Thoracic aorta (tissue), 2 donors: Measurements from ENCODE around the gene KCNK3. TPM values are rescaled to one million over a fixed set of nuclear protein-coding genes. Genes with fewer than 3 reads are reported as not detected.

Experiments
- ATAC-seq: fragments of 150-250 bp; one replicate; pipeline ENCODE4 v1.8.0; 2017; ENCODE audit warnings: low read depth; ENCODE audit not compliant: insufficient number of reproducible peaks, low FRiP score
- DNase-seq: peaks from one replicate; pipeline ENCODE4 v3.0.0-alpha.2; 2020; ENCODE audit warnings: low spot score
- H3K27ac ChIP-seq, 2 donors: fragments of 200-600 bp; sonication (generic); 1 replicate in 1 of 2; 2 replicates in 1 of 2; pipeline ENCODE4 v1.5.1; 2016; ENCODE audit warnings: mild to moderate bottlenecking in 2 of 2, moderate library complexity in 2 of 2
- H3K27me3 ChIP-seq: fragments of 200-600 bp; sonication (generic); replicated peaks from 2 replicates; pipeline ENCODE4 v1.6.0; 2016; ENCODE audit warnings: mild to moderate bottlenecking; ENCODE audit not compliant: insufficient read depth
- H3K36me3 ChIP-seq: fragments of 200-600 bp; sonication (generic); one replicate; pipeline ENCODE4 v1.5.1; 2016
- H3K4me1 ChIP-seq, 2 donors: fragments of 200-600 bp; sonication (generic); 1 replicate in 1 of 2; 2 replicates in 1 of 2; pipeline versions ENCODE4 v1.5.1 to v1.6.0; 2016; ENCODE audit warnings: low read depth in 2 of 2, mild to moderate bottlenecking in 1 of 2; ENCODE audit not compliant: control insufficient read depth in 1 of 2
- H3K4me3 ChIP-seq: fragments of 200-600 bp; sonication (generic); 2 replicates; pipeline ENCODE4 v1.5.1; 2016; ENCODE audit warnings: mild to moderate bottlenecking
- H3K9me3 ChIP-seq: fragments of 200-600 bp; sonication (generic); 2 replicates; pipeline ENCODE4 v1.5.1; 2016
- total RNA-seq, 2 donors: library from RNA; depleted of rRNA; stranded (reverse); fragments of >200 nt; gene quantifications; one replicate each; pipeline versions ENCODE4 v1.1.0 to v1.2.3, GENCODE V29; 2016
- TF ChIP-seq, protein P1 (sequence below): fragments of 200-600 bp; sonication (generic); IDR thresholded peaks from one replicate; pipeline ENCODE4 v1.5.1; 2019; ENCODE audit warnings: antibody characterized with exemption

KCNK3 gene
- total RNA-seq, 2 donors from 2014 or later, result 6.9 to 19.6 TPM

DNA sequence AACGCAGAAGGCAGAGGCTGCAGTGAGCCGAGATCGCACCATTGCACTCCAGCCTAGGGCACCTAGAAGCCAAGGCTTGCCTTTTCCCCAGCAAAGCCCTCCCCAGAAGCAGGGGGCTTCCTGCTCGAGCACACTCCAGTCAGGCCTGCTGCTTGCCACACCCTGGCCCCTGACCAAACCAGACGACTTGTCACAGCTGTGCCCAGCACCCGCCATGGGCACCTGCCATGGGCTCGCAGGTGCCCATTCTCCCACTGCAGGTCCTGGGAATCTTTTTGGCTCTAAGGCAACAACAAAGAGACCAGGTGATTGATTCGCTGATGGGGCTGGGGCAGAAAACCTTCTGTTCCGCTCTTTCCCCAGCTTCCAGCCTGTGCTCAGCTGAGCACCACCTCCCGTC, 4.9 kb downstream of the KCNK3 start:
- Histone ChIP-seq H3K36me3 (no peaks in the 10 kb centered on the region), H3K9me3 (no peaks in the 10 kb centered on the region), H3K4me3 (no peak overlapping the region), H3K4me1 (peaks cover 2 to 60% of the 10 kb centered on the region in 2 donors), H3K27me3 (no peaks in the 10 kb centered on the region), H3K27ac (no peak overlapping the region)
- DNase-seq (no peak), ATAC-seq (no peak)
- TF ChIP-seq, protein P1, sequence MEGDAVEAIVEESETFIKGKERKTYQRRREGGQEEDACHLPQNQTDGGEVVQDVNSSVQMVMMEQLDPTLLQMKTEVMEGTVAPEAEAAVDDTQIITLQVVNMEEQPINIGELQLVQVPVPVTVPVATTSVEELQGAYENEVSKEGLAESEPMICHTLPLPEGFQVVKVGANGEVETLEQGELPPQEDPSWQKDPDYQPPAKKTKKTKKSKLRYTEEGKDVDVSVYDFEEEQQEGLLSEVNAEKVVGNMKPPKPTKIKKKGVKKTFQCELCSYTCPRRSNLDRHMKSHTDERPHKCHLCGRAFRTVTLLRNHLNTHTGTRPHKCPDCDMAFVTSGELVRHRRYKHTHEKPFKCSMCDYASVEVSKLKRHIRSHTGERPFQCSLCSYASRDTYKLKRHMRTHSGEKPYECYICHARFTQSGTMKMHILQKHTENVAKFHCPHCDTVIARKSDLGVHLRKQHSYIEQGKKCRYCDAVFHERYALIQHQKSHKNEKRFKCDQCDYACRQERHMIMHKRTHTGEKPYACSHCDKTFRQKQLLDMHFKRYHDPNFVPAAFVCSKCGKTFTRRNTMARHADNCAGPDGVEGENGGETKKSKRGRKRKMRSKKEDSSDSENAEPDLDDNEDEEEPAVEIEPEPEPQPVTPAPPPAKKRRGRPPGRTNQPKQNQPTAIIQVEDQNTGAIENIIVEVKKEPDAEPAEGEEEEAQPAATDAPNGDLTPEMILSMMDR, result no peak

DNA sequence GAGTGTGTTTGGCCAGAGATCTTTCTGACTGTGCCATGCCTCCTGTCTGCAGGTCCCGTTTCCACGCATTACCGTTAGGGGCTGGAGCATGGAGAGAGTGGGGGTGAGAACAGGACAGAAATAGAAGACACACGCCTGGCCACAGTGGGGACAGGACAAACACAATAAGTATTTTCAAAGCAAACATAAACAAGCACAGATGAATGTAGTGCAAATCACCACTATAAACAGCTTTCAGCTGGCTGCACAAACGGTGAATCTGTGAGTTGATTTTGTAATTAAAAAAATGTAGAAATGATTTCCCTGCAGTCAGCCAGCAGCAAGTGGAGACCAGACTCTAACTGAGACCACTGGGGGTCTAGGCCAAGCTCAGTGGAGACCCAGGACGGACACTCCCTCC, 6.8 kb downstream of the KCNK3 start:
- H3K36me3 ChIP-seq, result no peaks in the 10 kb centered on the region
- ATAC-seq, result no peak
- DNase-seq, result no peak
- no peaks in the 10 kb centered on the region for H3K27me3 ChIP-seq
- no peak overlapping the region for H3K4me3 ChIP-seq
- H3K9me3 ChIP-seq, result no peaks in the 10 kb centered on the region
- H3K4me1 ChIP-seq, result peaks cover 1 to 52% of the 10 kb centered on the region in 2 donors
- no peak overlapping the region for H3K27ac ChIP-seq
- TF ChIP-seq, protein P1, result no peak

GRCh38 chr2:26700078-26700477, 7.6 kb downstream of the KCNK3 start:
- ATAC-seq (no peak), DNase-seq (no peak)
- H3K27me3 ChIP-seq, result no peaks in the 10 kb centered on the region
- H3K4me3 ChIP-seq, result no peak overlapping the region
- no peak overlapping the region for H3K27ac ChIP-seq
- H3K9me3 ChIP-seq, result no peaks in the 10 kb centered on the region
- peaks cover 8 to 52% of the 10 kb centered on the region in 2 donors for H3K4me1 ChIP-seq
- TF ChIP-seq, protein P1, result no peak
- no peaks in the 10 kb centered on the region for H3K36me3 ChIP-seq

DNA sequence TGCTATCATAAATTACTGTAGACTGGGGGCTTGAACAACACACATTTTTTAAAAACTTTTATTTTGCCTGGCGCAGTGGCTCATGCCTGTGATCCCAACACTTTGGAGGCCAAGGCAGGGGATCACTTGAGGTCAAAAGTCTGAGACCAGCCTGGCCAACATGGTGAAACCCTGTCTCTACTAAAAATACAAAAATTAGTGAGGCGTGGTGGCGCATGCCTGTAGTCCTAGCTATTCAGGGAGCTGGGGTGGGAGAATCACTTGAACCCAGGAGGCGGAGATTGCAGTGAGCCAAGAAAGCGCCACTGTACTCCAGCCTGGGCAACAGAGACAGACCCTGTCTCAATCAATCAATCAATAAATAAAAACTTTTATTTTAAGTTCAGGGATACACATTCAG, 9.1 kb downstream of the KCNK3 start:
- Histone ChIP-seq H3K36me3 (no peaks in the 10 kb centered on the region), H3K27ac (peak overlapping the region; percentile 42 to 50), H3K4me3 (no peak overlapping the region), H3K27me3 (no peaks in the 10 kb centered on the region), H3K9me3 (no peaks in the 10 kb centered on the region), H3K4me1 (peaks cover 10 to 52% of the 10 kb centered on the region in 2 donors)
- TF ChIP-seq, protein P1, result no peak
- no peak for ATAC-seq
- no peak for DNase-seq

DNA sequence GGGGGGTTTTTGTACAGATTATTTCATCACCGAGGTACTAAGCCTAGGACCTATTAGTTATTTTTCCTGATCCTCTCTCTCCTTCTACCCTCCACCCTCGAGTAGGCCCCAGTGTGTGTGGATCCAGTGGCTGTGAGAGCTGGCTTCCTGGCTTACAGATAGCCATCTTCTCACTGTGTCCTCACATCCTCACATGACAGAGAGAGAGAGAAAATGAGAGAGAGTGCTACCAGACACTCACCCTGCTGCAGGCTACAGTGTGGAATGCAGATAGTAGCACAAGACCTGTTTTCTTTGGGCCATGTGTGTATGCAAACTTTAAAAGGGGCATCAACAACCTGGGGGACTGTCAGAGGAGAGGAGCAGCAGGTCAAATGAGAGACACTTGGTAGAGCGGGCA, 9.5 kb downstream of the KCNK3 start:
- no peaks in the 10 kb centered on the region for H3K36me3 ChIP-seq
- ATAC-seq, result no peak
- no peaks in the 10 kb centered on the region for H3K9me3 ChIP-seq
- H3K27ac ChIP-seq, result peak overlapping the region; percentile 42 to 50
- H3K4me1 ChIP-seq, result peaks cover 12 to 52% of the 10 kb centered on the region in 2 donors
- TF ChIP-seq, protein P1, result no peak
- no peak overlapping the region for H3K4me3 ChIP-seq
- no peak for DNase-seq
- H3K27me3 ChIP-seq, result no peaks in the 10 kb centered on the region
